GM18502 (cell line): ENCODE data around the gene MAPKAP1.

ENCODE experiments used
- ATAC-seq: cut with Tn5 transposase; IDR thresholded peaks from one replicate; pipeline ENCODE4 v1.9.1; 2021; ENCODE audit warnings: mild to moderate bottlenecking; ENCODE audit not compliant: unreplicated experiment, poor library complexity

Gene MAPKAP1

GRCh38 chr9:125617087-125617486, 89.9 kb downstream of the MAPKAP1 start:
- no peak for ATAC-seq

- no peak for ATAC-seq
Observed at GRCh38 chr9:125613141-125613540, 93.9 kb downstream of the MAPKAP1 start.

- ATAC-seq: no peak
Observed at GRCh38 chr9:125612616-125613015, 94.4 kb downstream of the MAPKAP1 start.

GRCh38 chr9:125611121-125611765, 95.8 kb downstream of the MAPKAP1 start:
- ATAC-seq: no peak

GRCh38 chr9:125609744-125610143, 97.3 kb downstream of the MAPKAP1 start:
- ATAC-seq: no peak

- no peak for ATAC-seq
Observed at GRCh38 chr9:125608489-125609224, 98.4 kb downstream of the MAPKAP1 start.

GRCh38 chr9:125604196-125604595, 102.8 kb downstream of the MAPKAP1 start:
- no peak for ATAC-seq

- no peak for ATAC-seq
Observed at GRCh38 chr9:125603478-125604021, 103.5 kb downstream of the MAPKAP1 start.

- no peak for ATAC-seq
Observed at GRCh38 chr9:125601961-125602360, 105.0 kb downstream of the MAPKAP1 start.

- ATAC-seq: no peak
Observed at GRCh38 chr9:125600194-125600593, 106.8 kb downstream of the MAPKAP1 start.

GRCh38 chr9:125594223-125594610, 112.8 kb downstream of the MAPKAP1 start:
- ATAC-seq: no peak

- no peak for ATAC-seq
Observed at GRCh38 chr9:125593581-125594222, 113.3 kb downstream of the MAPKAP1 start.

GRCh38 chr9:125591888-125592287, 115.1 kb downstream of the MAPKAP1 start:
- no peak for ATAC-seq

- no peak for ATAC-seq
Observed at GRCh38 chr9:125591245-125591644, 115.8 kb downstream of the MAPKAP1 start.

- ATAC-seq: no peak
Observed at GRCh38 chr9:125589287-125589686, 117.7 kb downstream of the MAPKAP1 start.

- no peak for ATAC-seq
Observed at GRCh38 chr9:125587819-125588460, 119.1 kb downstream of the MAPKAP1 start.

GRCh38 chr9:125586172-125586511, 120.9 kb downstream of the MAPKAP1 start:
- ATAC-seq: no peak

- ATAC-seq: no peak
Observed at GRCh38 chr9:125585503-125586171, 121.4 kb downstream of the MAPKAP1 start.

- ATAC-seq: no peak
Observed at GRCh38 chr9:125580701-125581286, 126.2 kb downstream of the MAPKAP1 start.
